Measurements from ENCODE around the gene ZCCHC9. TPM values are rescaled to one million over a fixed set of nuclear protein-coding genes. Genes with fewer than 3 reads are reported as not detected.

The ZCCHC9 gene
- total RNA-seq: 11.8 and 17.1 TPM in 2 replicates

GRCh38 chr5:81301271-81302015 is at the start of gene ZCCHC9:
Gene ZCCHC9, plus strand, starts transcription at chr5:81301587. Its CDS starts 3,171 bp downstream, at chr5:81304758.

Other genes with a start within 250 kb of the ZCCHC9 start
- 0.16 and 0.25 TPM in 2 replicates for gene CKMT2, start 68.3 kb upstream of the ZCCHC9 start, total RNA-seq
- not detected in 2 replicates for gene ACOT12, start 92.5 kb downstream of the ZCCHC9 start, total RNA-seq